Breast epithelium (tissue), 4 donors: ENCODE results near the gene EIF4G3. TPM values are rescaled to one million over a fixed set of nuclear protein-coding genes. Genes with fewer than 3 reads are reported as not detected.

ENCODE experiments used
- DNase-seq, 2 donors: peaks; one replicate each; pipeline ENCODE4 v3.0.0-alpha.2; 2019; ENCODE audit warnings: low spot score in 2 of 2
- H3K27ac ChIP-seq, 2 donors: fragments of 200-600 bp; sonication (generic) in 1 of 2; one replicate each; pipeline ENCODE4 v1.5.1; 2016 to 2019; ENCODE audit warnings: mild to moderate bottlenecking in 1 of 2
- H3K27me3 ChIP-seq, 2 donors: fragments of 200-600 bp; sonication (generic) in 1 of 2; one replicate each; pipeline versions ENCODE4 v1.5.1 to v1.6.0; 2017 to 2019; ENCODE audit warnings: control low read depth in 1 of 2, mild to moderate bottlenecking in 1 of 2
- H3K36me3 ChIP-seq: fragments of 200-600 bp; one replicate; pipeline ENCODE4 v1.5.1; 2019
- H3K4me1 ChIP-seq, 2 donors: fragments of 200-600 bp; sonication (generic); one replicate each; pipeline ENCODE4 v1.5.1; 2016 to 2019; ENCODE audit warnings: control low read depth in 1 of 2
- H3K4me3 ChIP-seq, 3 donors: fragments of 200-600 bp; sonication (generic); 1 replicate in 2 of 3; 2 replicates in 1 of 3; pipeline ENCODE4 v1.5.1; 2016 to 2019; ENCODE audit warnings: mild to moderate bottlenecking in 3 of 3, moderate library complexity in 2 of 3
- H3K9me3 ChIP-seq, 2 donors: fragments of 200-600 bp; sonication (generic) in 1 of 2; one replicate each; pipeline ENCODE4 v1.5.1; 2016 to 2019; ENCODE audit warnings: control low read depth in 1 of 2
- POLR2A ChIP-seq: fragments of 450-650 bp; IDR thresholded peaks from one replicate; pipeline ENCODE4 v1.6.1; 2016; ENCODE audit warnings: antibody characterized with exemption, mild to moderate bottlenecking, moderate library complexity
- POLR2AphosphoS5 ChIP-seq, 3 donors: sonication (generic); formaldehyde crosslinking; IDR thresholded peaks; one replicate each; pipeline ENCODE4 v1.6.1; 2017; ENCODE audit warnings: antibody characterized with exemption in 3 of 3
- intact Hi-C: fragments of 100-400 bp; cut with DNase I; formaldehyde crosslinking; loops from one replicate; pipeline ENCODE4 v1.15.1; 2023; ENCODE audit warnings: low total_unique reads
- total RNA-seq, 3 donors: library from RNA; depleted of rRNA; stranded (reverse); fragments of >200 nt; gene quantifications; one replicate each; pipeline ENCODE4 v1.1.0, GENCODE V29; 2016
- TF ChIP-seq, protein P1 (sequence below), 3 donors: fragments of 450-650 bp; IDR thresholded peaks; one replicate each; pipeline ENCODE4 v1.5.1; 2016 to 2017; ENCODE audit warnings: antibody characterized with exemption in 3 of 3, mild to moderate bottlenecking in 3 of 3, moderate library complexity in 3 of 3

Gene EIF4G3
- total RNA-seq, 3 donors from 2014 or later = 37.8 to 52.4 (median 50.8) TPM

DNA sequence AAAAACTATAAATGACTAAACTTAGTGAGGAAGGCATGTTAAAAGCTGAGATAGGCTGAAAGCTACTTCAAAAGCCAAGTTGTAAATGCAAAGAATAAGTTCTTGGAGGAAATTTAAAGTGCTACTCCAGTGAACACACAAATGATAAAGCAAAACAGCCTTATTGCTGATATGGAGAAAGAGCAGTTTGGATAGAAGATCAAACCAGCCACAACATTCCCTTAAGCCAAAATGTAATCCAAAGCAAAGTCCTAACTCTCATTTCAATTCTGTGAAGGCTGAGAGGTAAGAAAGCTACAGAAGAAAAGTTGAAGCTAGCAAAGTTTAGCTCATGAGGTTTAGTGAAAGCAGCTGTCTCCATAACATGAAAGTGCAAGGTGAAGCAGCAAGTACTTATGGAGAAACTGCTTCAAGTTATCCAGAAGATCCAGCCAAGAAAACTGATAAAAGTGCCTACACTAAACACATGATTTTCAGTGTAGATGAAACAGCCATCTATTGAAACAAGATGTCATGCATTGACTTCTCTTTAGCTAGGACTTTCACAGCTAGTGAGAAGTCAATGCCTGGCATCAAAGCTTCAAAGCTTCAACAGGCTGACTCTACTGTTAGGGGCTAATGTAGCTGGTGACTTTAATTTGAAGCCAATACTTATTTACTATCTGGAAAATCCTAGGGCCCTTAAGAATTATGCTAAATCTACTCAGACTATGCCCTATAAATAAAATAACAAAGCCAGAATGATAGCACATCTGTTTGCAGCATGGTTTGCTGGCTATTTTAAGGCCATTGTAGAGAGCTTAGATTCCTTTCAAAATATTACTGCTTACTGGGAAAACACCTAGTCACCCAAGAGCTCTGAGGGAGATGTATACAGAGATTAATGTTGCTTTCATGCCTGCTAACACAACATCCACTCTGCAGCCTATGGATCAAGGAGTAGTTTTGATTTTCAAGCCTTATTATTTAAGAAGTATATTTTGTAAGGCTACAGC lies 188.6 kb downstream of the EIF4G3 start:
- intact Hi-C loops = no loop called here

DNA sequence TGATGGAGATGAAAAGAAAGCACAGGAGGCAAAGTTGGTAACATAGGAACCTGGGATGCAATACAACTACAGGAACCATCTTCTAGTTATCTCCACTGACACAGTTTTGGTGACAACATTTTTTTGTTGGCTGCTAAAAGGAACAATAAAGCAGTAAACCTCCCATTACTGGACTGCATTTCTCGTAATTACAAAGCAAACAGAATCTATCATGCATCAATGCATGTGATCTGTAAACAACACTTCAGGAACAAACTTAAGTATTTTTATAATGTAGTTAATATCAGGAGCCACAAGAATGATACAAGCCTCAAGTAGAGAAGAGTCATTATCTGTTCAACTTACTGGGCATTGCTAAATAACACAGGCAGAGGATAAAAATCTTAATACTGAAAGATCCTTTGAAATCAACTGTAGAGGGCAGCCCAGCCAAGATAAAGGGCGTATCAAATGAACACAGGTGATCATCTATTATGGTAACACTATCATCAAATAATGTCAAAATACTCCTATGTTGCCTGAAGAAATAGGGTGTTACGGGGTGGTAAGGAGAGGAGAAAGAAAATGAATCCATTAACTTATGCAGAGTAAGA lies 193.3 kb downstream of the EIF4G3 start:
- Histone ChIP-seq H3K27ac (no peak overlapping the region), H3K27me3 (no peaks in the 10 kb centered on the region), H3K36me3 (no peaks in the 10 kb centered on the region), H3K4me1 (no peaks in the 10 kb centered on the region), H3K9me3 (no peaks in the 10 kb centered on the region), H3K4me3 (no peak overlapping the region)
- no peak for DNase-seq
- intact Hi-C loops = no loop called here
- TF ChIP-seq POLR2AphosphoS5 (IDR thresholded peaks at IDR 0.05) (no peak), POLR2A (no peak)
- TF ChIP-seq, protein P1, sequence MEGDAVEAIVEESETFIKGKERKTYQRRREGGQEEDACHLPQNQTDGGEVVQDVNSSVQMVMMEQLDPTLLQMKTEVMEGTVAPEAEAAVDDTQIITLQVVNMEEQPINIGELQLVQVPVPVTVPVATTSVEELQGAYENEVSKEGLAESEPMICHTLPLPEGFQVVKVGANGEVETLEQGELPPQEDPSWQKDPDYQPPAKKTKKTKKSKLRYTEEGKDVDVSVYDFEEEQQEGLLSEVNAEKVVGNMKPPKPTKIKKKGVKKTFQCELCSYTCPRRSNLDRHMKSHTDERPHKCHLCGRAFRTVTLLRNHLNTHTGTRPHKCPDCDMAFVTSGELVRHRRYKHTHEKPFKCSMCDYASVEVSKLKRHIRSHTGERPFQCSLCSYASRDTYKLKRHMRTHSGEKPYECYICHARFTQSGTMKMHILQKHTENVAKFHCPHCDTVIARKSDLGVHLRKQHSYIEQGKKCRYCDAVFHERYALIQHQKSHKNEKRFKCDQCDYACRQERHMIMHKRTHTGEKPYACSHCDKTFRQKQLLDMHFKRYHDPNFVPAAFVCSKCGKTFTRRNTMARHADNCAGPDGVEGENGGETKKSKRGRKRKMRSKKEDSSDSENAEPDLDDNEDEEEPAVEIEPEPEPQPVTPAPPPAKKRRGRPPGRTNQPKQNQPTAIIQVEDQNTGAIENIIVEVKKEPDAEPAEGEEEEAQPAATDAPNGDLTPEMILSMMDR (IDR thresholded peaks at IDR 0.05) = no peak

More for the DNA sequence above, 188.6 kb downstream of the EIF4G3 start:
- Histone ChIP-seq H3K4me3 (no peak overlapping the region), H3K9me3 (no peaks in the 10 kb centered on the region), H3K36me3 (no peaks in the 10 kb centered on the region), H3K4me1 (no peaks in the 10 kb centered on the region), H3K27ac (no peak overlapping the region), H3K27me3 (no peaks in the 10 kb centered on the region)
- DNase-seq = no peak
- TF ChIP-seq POLR2A (no peak), POLR2AphosphoS5 (IDR thresholded peaks at IDR 0.05) (no peak)
- TF ChIP-seq, protein P1 (IDR thresholded peaks at IDR 0.05) = no peak

DNA sequence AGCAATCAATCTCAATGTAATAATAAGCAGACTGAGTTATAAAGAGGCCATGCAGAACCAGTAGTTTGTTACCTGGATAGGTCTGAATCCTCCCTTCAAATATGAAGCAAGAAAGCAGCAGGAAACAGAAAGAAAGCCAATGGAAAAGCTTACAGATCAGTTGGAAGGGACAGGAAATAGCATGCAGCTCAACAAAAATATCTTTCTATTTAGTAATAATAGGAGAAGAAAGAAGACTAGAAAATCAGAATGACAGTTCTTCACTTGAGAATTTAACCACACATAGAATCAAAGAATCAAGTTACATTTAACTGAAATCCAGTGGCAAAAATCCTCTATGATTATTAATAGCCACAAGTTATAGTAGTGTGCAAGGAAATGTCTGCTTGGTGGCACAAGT lies 194.4 kb downstream of the EIF4G3 start:
- no peaks in the 10 kb centered on the region for H3K27me3 ChIP-seq
- H3K27ac ChIP-seq = no peak overlapping the region
- intact Hi-C loops = no loop called here
- no peak for DNase-seq
- H3K4me3 ChIP-seq = no peak overlapping the region
- H3K9me3 ChIP-seq = no peaks in the 10 kb centered on the region
- TF ChIP-seq POLR2A (no peak), POLR2AphosphoS5 (IDR thresholded peaks at IDR 0.05) (no peak)
- TF ChIP-seq, protein P1 (IDR thresholded peaks at IDR 0.05) = no peak
- no peaks in the 10 kb centered on the region for H3K36me3 ChIP-seq
- no peaks in the 10 kb centered on the region for H3K4me1 ChIP-seq

DNA sequence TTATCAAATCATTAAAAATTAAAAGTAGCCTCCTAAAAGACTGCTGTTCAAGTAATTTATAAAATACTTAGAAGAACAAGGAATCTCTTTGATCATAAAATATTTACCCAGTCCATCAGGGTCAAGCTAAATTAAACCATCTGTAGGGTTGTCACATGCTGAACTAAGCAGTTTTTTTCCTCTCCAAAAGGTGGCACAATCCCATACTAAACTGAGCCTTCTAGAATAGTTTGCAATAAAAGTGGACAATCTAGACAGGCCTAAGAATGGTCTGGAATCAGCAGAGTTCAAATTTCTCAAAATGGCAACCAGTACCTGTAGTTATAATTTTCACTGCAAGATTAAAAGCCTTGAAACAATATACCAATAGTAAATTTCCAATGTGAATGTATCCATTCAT lies 194.8 kb downstream of the EIF4G3 start:
- Histone ChIP-seq H3K4me1 (no peaks in the 10 kb centered on the region), H3K36me3 (no peaks in the 10 kb centered on the region), H3K4me3 (no peak overlapping the region), H3K9me3 (no peaks in the 10 kb centered on the region), H3K27me3 (no peaks in the 10 kb centered on the region), H3K27ac (no peak overlapping the region)
- DNase-seq = no peak
- TF ChIP-seq POLR2AphosphoS5 (IDR thresholded peaks at IDR 0.05) = no peak
- TF ChIP-seq, protein P1 (IDR thresholded peaks at IDR 0.05) = peak in 2 of 3 donors; percentile 28 to 38
- intact Hi-C loops = no loop called here

DNA sequence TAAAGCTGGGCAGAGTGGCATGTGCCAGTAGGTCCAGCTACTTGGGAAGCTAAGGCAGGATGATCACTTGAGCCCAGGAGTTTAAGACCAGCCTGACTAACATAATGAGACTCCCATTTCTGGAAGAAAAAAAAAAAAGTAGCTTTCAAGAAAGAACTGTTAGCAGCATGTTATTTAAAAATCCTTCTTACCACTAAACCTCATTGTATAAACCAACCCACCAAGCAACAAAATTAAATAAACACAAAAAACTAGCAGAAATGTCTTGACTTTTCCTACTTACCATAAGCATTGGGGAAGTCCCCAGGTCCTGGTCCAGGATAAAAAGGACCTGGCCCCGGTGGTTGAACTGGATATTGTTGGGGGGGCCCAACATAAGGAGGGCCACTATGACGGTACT lies 196.6 kb downstream of the EIF4G3 start:
- Histone ChIP-seq H3K27ac (no peak overlapping the region), H3K27me3 (no peaks in the 10 kb centered on the region), H3K4me3 (no peak overlapping the region), H3K4me1 (no peaks in the 10 kb centered on the region), H3K9me3 (no peaks in the 10 kb centered on the region), H3K36me3 (no peaks in the 10 kb centered on the region)
- intact Hi-C loops = no loop called here
- TF ChIP-seq, protein P1 (IDR thresholded peaks at IDR 0.05) = no peak
- TF ChIP-seq POLR2AphosphoS5 (IDR thresholded peaks at IDR 0.05) (no peak), POLR2A (no peak)
- no peak for DNase-seq
